Measurements from ENCODE around the gene MID2.

GRCh38 chrX:107845625-107846024, 20.0 kb downstream of the MID2 start:
- TF ChIP-seq, protein P1, sequence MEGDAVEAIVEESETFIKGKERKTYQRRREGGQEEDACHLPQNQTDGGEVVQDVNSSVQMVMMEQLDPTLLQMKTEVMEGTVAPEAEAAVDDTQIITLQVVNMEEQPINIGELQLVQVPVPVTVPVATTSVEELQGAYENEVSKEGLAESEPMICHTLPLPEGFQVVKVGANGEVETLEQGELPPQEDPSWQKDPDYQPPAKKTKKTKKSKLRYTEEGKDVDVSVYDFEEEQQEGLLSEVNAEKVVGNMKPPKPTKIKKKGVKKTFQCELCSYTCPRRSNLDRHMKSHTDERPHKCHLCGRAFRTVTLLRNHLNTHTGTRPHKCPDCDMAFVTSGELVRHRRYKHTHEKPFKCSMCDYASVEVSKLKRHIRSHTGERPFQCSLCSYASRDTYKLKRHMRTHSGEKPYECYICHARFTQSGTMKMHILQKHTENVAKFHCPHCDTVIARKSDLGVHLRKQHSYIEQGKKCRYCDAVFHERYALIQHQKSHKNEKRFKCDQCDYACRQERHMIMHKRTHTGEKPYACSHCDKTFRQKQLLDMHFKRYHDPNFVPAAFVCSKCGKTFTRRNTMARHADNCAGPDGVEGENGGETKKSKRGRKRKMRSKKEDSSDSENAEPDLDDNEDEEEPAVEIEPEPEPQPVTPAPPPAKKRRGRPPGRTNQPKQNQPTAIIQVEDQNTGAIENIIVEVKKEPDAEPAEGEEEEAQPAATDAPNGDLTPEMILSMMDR (IDR thresholded peaks at IDR 0.05) = no peak
- TF ChIP-seq POLR2A (IDR thresholded peaks at IDR 0.05) (no peak), POLR2AphosphoS5 (IDR thresholded peaks at IDR 0.05; ENCODE audit: insufficient read depth in 1 of 2, low read depth in 1 of 2) (no peak)
